Midbrain (tissue), 1 donor: ENCODE results near the gene CD300LG.
A peak's percentile ranks its signal among the peaks of the same experiment; 100 is the strongest.
"Not testable (repeated sequence)": the region's sequence is repeated elsewhere in the genome, so short reads cannot be mapped to it uniquely, and the experiment has no call there.

Source experiments
- DNase-seq: peaks from one replicate; lab custom pipeline; 2025; lab: John Stamatoyannopoulos, UW

CD300LG gene, protein sequence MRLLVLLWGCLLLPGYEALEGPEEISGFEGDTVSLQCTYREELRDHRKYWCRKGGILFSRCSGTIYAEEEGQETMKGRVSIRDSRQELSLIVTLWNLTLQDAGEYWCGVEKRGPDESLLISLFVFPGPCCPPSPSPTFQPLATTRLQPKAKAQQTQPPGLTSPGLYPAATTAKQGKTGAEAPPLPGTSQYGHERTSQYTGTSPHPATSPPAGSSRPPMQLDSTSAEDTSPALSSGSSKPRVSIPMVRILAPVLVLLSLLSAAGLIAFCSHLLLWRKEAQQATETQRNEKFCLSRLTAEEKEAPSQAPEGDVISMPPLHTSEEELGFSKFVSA

GRCh38 chr17:43846963-43847371, at the start of gene CD300LG:
Gene CD300LG (plus strand): TSS chr17:43847176. CDS start chr17:43847217, 41 bp downstream.
- DNase-seq: no peak

DNA sequence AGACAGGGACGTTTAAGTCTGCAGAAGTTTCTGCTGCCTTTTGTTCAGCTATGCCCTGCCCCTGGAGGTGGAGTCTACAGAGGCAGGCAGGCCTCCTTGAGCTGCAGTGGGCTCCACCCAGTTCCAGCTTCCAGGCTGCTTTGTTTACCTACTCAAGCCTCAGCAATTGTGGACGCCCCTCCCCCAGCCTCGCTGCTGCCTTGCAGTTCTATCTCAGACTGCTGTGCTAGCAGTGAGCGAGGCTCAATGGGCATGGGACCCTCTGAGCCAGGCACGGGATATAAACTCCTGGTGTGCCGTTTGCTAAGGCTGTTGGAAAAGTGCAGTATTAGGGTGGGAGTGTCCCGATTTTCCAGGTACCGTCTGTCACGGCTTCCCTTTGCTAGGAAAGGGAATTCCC, 49.0 kb upstream of the CD300LG start:
- DNase-seq: not testable (repeated sequence)

GRCh38 chr17:43799047-43799446, 47.9 kb upstream of the CD300LG start:
- DNase-seq: no peak

DNA sequence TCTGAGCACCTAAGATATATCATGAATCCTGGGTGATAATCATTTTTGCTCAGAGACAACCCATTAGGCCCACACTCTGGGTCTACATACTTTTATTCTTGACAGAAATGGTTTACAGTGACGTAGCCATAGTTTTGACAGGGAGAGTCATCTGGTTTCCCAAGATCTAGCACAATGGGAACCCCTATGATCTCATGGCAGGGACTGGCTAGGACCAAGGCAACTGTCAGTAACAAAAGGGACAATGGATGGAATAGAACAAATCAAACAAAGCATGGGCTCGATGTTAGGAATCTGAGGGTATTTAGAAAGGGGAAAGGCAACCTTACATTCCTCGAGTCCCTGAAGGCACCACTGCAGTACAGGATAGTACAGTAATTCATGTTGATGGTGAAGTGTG, 46.2 kb upstream of the CD300LG start:
- peak; percentile 29 for DNase-seq

DNA sequence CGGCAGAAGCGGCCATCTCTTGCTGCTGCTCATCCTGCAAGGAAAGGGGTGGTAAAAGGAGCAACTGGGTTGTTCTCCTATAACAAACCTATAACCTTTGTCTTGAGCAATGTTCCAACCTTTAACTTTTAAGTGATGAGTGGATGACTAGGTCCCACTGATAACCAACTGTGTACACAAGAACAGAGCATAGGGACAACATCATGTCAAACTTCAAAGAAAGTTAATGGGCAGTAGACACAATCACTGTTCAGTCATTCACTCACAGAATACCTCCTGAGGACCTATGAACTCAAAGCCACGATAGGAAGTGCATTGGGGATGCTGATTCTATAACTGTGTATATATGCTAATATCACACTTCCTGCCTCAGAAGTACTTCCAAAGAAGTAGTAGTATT, 45.1 kb upstream of the CD300LG start:
- DNase-seq: no peak

DNA sequence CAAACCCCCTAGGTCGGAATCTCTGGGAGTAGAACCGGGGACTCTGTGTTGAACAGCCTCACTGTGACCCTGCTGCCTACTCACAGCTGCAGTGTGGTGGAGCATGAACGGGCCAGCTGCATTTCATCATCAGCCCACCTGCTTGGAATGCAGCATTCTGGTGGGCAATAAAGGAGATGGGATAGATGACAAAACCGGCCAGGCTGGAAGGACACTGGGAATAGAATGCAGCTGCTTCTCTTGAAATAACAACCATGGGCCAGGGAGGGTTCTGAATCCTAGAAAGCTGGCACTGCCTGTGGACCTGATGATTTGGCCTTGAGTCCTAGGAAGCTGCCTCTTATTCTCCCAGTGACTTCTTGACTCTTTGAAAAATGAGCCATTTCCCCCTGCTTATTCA, 43.2 kb upstream of the CD300LG start:
- no peak for DNase-seq

- DNase-seq: no peak
Observed at GRCh38 chr17:43805117-43805516, 41.9 kb upstream of the CD300LG start.

DNA sequence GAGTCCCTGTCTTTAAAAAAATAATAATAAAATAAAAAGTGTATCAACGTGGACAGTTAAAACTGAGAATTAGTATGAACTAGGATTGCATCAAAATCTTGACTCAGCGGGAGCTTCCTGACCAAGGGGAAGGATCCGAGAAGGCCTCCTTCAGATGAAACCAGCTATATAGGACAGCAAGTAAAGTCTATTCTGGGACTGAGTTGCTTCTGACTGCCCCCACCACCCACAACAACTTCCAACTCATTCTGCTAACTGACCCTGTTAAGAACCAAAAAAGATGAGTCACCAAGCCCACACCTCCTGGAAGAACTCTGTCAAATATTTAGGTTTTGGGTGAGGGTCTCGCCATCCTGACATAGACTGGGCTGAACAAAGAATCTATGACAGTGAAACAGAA, 38.9 kb upstream of the CD300LG start:
- DNase-seq: no peak

GRCh38 chr17:43809121-43809520, 37.9 kb upstream of the CD300LG start:
- no peak for DNase-seq

DNA sequence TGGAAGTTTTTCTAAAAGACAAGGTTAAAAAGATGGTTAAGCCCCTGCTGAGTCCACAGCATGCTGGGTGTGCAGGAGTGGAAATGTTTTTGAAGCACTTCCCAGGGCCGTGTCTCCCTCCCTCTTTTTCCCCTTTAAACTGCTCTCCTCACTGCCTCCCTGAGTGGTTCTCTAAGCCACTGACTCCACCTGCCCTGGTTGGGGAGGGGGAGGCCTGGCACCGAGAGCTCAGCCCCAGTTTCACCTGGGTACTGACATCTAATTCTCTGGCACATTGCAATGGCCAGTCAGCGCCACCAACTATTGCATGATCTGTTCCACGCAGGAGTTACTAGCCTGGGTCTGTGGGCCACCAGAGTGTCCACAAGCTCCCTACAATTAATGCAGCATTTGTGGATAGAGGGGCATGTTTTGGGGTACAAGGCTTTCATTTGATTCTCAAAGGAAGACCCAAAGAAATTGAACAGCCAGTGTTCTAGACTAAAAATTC, 36.7 kb upstream of the CD300LG start:
- no peak for DNase-seq

DNA sequence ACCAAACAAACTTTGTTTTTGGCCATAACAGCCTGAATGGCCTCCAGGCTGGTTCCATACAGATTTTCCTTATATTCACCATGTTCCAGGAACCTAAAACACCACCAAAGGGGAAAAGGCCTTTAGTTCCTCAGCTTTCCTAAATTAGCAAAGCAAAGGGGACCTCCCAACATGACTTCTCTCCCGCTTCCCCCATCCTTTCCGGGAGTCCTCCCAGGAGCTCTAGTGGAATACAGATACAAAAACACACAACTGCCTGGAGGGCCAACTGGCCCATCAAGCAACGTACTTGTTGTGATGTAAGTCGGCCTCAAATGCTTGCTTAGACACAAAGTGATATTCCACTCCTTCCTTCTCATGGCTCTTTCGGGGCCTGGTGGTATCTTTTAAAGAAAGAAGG, 36.2 kb upstream of the CD300LG start:
- DNase-seq: no peak

DNA sequence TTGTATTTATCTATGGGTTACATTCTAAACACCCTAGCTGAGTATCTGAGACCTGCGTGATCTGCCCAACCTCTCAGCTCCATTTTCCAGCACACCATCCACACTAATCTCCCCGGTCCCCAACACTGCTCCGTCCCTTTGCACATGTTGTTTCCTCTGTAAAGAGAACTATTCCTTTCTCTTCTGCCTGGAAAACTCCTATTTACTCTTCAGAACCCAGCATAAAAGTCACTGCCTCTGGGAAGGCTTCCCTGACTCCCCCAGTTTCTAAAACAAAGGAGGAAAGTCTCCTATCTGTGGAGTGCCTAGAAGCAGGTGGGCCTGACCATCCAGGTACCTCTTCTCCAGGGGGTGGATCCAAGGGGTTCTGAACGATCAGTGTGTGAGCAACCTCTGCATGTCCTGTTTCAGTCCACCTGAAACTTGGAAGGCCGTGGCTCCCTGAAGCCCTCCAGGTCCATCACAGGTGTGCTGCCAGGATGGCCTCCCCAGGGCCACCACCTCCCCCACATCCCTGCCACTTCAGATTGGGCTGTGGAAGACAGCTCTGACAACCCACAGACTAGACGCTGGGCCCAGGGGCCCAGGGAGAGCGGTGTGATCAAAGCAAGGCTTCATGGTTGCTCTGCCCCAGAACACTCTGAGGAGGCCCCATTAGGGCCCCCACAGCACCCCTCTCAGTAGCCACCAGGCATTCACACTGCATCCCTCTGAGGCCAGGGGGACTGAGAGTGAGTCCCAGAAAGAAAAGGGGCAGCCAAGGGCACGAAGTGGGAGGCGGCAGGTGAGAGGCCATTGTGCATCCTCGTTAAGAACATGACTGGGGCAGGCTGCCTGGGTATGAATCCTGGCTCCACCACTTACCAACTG, 34.3 kb upstream of the CD300LG start:
- no peak for DNase-seq

DNA sequence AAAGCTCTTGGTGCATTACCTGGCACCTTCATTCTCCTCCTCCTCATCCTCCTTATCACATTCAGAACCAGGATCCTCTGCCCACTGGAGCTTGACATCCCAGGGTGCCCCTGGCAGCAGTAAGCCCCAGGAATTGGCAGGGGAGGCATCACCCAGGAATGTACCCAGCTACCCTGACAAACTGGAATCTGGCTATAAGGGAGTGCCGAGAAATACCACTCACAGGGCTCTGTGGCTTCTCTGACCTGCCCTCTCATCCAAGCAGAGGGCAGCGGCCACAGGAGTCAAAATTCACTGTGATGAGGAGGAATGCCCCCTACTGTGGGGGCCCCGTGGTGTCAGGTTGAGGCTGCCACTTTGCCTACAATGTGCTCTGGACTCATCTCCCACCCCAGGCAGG, 33.6 kb upstream of the CD300LG start:
- DNase-seq: no peak

DNA sequence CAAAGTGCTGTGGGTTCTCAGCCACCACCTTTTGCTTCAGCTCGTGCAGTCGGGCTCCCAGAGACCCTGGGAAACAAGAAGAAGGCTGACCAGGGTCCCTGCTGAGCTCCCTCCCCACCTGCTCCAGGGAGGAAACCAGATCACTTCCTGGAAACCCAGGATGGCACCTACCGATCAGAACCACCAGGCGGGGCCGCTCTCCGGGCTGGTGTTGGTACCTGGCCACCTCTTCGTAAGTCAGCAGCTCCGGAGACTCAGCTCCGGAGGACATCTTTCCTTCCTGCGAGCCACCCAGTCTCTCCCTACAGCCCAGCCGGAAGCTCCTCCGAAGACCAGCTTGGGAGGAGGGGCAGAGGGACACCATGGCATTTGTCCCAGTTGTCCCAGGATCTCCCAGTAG, 33.0 kb upstream of the CD300LG start:
- no peak for DNase-seq

DNA sequence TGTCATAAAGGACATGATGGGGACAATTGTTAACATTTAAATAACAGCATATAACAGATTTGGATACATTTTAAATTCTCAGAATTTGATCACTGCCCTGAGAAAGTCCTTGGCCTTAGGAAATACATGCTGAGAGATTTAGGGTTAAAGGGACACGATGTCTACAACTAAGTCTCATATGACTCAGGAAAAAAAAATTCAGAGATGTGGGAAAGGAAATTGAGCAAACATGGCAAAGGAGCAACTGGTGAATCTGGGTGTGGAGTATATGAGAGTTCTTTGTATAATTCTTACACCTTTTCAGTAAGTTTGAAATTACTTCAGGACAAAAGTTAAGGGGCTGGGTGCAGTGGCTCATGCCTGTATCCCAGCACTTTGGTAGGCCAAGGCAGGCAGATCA, 32.3 kb upstream of the CD300LG start:
- DNase-seq: no peak

- no peak for DNase-seq
Observed at GRCh38 chr17:43816336-43817320, 30.3 kb upstream of the CD300LG start.

- no peak for DNase-seq
Observed at GRCh38 chr17:43817826-43818225, 29.1 kb upstream of the CD300LG start.

- DNase-seq: no peak
Observed at GRCh38 chr17:43818966-43819365, 28.0 kb upstream of the CD300LG start.

DNA sequence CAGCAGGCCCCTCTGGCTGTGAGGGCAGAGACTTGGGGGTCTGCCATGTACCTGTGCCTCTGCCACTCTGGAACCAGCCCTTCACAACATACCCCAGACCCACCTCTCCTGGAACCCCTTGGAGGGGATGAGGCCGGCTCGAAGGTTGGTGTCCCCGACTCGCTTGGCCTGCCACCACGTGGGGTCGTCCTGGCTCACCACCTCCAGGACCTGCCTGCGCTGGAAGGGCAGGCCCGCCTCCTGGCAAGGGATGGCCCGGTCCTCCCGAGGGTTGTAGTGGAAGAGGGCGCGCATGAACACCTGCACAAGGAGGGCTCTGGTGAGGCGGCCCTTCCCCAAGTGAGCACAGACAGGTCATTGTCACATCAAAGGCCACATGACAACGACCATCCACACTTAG, 26.2 kb upstream of the CD300LG start:
- DNase-seq: no peak

- DNase-seq: no peak
Observed at GRCh38 chr17:43822570-43823190, 24.3 kb upstream of the CD300LG start.

GRCh38 chr17:43823350-43824084, 23.5 kb upstream of the CD300LG start:
- DNase-seq: no peak
